Measurements from ENCODE around the gene TCEA2. TPM values are rescaled to one million over a fixed set of nuclear protein-coding genes. Genes with fewer than 3 reads are reported as not detected.

Gene TCEA2
- total and polyA plus RNA-seq, 2 of the 13 experiments (the other 11 are each of a cell fraction or from before 2014, with no cell fraction given), result 28.1 to 33.7 TPM

- TF ChIP-seq ZNF710 (CRISPR knock-in tag; IDR thresholded peaks at IDR 0.05; ENCODE audit: borderline replicate concordance), result peak; percentile 79
- no peak for TF ChIP-seq ZNF24 (IDR thresholded peaks at IDR 0.05)
- peak; percentile 94 for TF ChIP-seq ZBTB7A (CRISPR knock-in tag; IDR thresholded peaks at IDR 0.05)
- TF ChIP-seq KDM2A (CRISPR knock-in tag; IDR thresholded peaks at IDR 0.05; ENCODE audit: borderline replicate concordance, low read depth), result peak; percentile 79; the same call in 1 of the 2 replicates
- peak; percentile 14; the same call in 1 of the 2 replicates for TF ChIP-seq ZBTB33 (CRISPR knock-in tag; IDR thresholded peaks at IDR 0.05)
- no peak; the same call in 1 of the 2 replicates for TF ChIP-seq ERF (CRISPR knock-in tag; IDR thresholded peaks at IDR 0.05)
- TF ChIP-seq ZBTB34 (CRISPR knock-in tag; IDR thresholded peaks at IDR 0.05), result peak; percentile 37; the same call in 1 of the 2 replicates
- TF ChIP-seq, protein P1, sequence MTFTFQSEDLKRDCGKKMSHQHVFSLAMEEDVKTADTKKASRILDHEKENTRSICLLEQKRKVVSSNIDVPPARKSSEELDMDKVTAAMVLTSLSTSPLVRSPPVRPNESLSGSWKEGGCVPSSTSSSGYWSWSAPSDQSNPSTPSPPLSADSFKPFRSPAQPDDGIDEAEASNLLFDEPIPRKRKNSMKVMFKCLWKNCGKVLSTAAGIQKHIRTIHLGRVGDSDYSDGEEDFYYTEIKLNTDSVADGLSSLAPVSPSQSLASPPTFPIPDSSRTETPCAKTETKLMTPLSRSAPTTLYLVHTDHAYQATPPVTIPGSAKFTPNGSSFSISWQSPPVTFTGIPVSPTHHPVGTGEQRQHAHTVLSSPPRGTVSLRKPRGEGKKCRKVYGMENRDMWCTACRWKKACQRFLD (CRISPR knock-in tag; IDR thresholded peaks at IDR 0.05; ENCODE audit: borderline replicate concordance), result no peak; the same call in 1 of the 2 replicates
- no peak; the same call in 1 of the 2 replicates for TF ChIP-seq NFIC (IDR thresholded peaks at IDR 0.05; ENCODE audit: low read length)
- TF ChIP-seq TFDP2 (CRISPR knock-in tag; IDR thresholded peaks at IDR 0.05), result peak; percentile 31; the same call in 1 of the 2 replicates
- no peak for TF ChIP-seq HNF1B (CRISPR knock-in tag; IDR thresholded peaks at IDR 0.05)
- peak; percentile 30 for TF ChIP-seq RBM39 (IDR thresholded peaks at IDR 0.05; ENCODE audit: low read depth, low read length, poor library complexity, severe bottlenecking)
- TF ChIP-seq SMC3 (IDR thresholded peaks at IDR 0.05; ENCODE audit: low read length), result no peak
- TF ChIP-seq ZNF432 (CRISPR knock-in tag; IDR thresholded peaks at IDR 0.05; ENCODE audit: borderline replicate concordance), result no peak; the same call in 1 of the 2 replicates
Observed at GRCh38 chr20:64036346-64037198, 26.4 kb upstream of the TCEA2 start (continued).
